Activated CD4-positive, alpha-beta T cell treated with anti-CD3 and anti-CD28 coated beads, Interleukin-2, amount 10 ng/mL, durations not matched to agents 24 days and 14 days (primary cell): Measurements from ENCODE around the gene IFITM1. TPM values are rescaled to one million over a fixed set of nuclear protein-coding genes. Genes with fewer than 3 reads are reported as not detected.
A peak's percentile ranks its signal among the peaks of the same experiment; 100 is the strongest.
"Not testable (repeated sequence)": the region's sequence is repeated elsewhere in the genome, so short reads cannot be mapped to it uniquely, and the experiment has no call there.

ENCODE experiments used
- DNase-seq: peaks from one replicate; pipeline ENCODE4 v3.0.0; 2022
- H3K27ac Mint-ChIP-seq: one replicate; pipeline ENCODE4 v1.8.0; 2022; ENCODE audit warnings: mild to moderate bottlenecking, mixed read lengths
- H3K27me3 Mint-ChIP-seq: one replicate; pipeline ENCODE4 v1.8.0; 2022; ENCODE audit warnings: mixed read lengths
- H3K36me3 Mint-ChIP-seq: one replicate; pipeline ENCODE4 v1.8.0; 2022; ENCODE audit warnings: low read depth, mild to moderate bottlenecking, mixed read lengths
- H3K4me1 Mint-ChIP-seq: one replicate; pipeline ENCODE4 v1.8.0; 2021; ENCODE audit warnings: mixed read lengths
- H3K4me3 Mint-ChIP-seq: one replicate; pipeline ENCODE4 v1.8.0; 2022; ENCODE audit warnings: mild to moderate bottlenecking, moderate library complexity, mixed read lengths
- H3K9me3 Mint-ChIP-seq: one replicate; pipeline ENCODE4 v1.8.0; 2021; ENCODE audit warnings: mixed read lengths
- intact Hi-C: fragments of 100-400 bp; cut with micrococcal nuclease; formaldehyde crosslinking; loops from one replicate; pipeline ENCODE4 v1.15.1; 2023
- total RNA-seq: library from RNA; stranded (reverse); gene quantifications from 2 replicates; pipeline ENCODE4 v1.2.3, GENCODE V29; 2022

IFITM1 gene
- total RNA-seq, 1 donor from 2014 or later = 241 TPM

GRCh38 chr11:356610-357009, 42.8 kb downstream of the IFITM1 start:
- no peak overlapping the region for H3K27ac Mint-ChIP-seq
- peaks cover 5% of the 10 kb centered on the region for H3K27me3 Mint-ChIP-seq
- intact Hi-C loops = loop anchor here (5.0 kb wide), 2 partner anchors 89 to 149 kb away; partner anchors contain the start of genes BET1L and RIC8A
- no peak for DNase-seq
- H3K9me3 Mint-ChIP-seq = no peaks in the 10 kb centered on the region
- peaks cover 22% of the 10 kb centered on the region for H3K4me1 Mint-ChIP-seq
- no peak overlapping the region for H3K4me3 Mint-ChIP-seq
- H3K36me3 Mint-ChIP-seq = no peaks in the 10 kb centered on the region

GRCh38 chr11:357582-357981, 43.7 kb downstream of the IFITM1 start:
- Mint-ChIP-seq H3K36me3 (no peaks in the 10 kb centered on the region), H3K4me3 (no peak overlapping the region), H3K27ac (no peak overlapping the region), H3K4me1 (peaks cover 20% of the 10 kb centered on the region), H3K27me3 (peaks cover 5% of the 10 kb centered on the region), H3K9me3 (no peaks in the 10 kb centered on the region)
- intact Hi-C loops = loop anchor here (5.0 kb wide), 2 partner anchors 90 to 150 kb away; partner anchors contain the start of genes BET1L and RIC8A
- no peak for DNase-seq

GRCh38 chr11:358129-358800, 44.4 kb downstream of the IFITM1 start:
- no peaks in the 10 kb centered on the region for H3K36me3 Mint-ChIP-seq
- H3K27ac Mint-ChIP-seq = no peak overlapping the region
- H3K4me3 Mint-ChIP-seq = no peak overlapping the region
- intact Hi-C loops = loop anchor here (5.0 kb wide), 2 partner anchors 91 to 151 kb away; partner anchors contain the start of genes BET1L and RIC8A
- H3K27me3 Mint-ChIP-seq = peaks cover 5% of the 10 kb centered on the region
- peaks cover 14% of the 10 kb centered on the region for H3K4me1 Mint-ChIP-seq
- no peaks in the 10 kb centered on the region for H3K9me3 Mint-ChIP-seq
- no peak for DNase-seq

GRCh38 chr11:359181-359714, 45.4 kb downstream of the IFITM1 start:
- H3K9me3 Mint-ChIP-seq = no peaks in the 10 kb centered on the region
- intact Hi-C loops = loop anchor here (5.0 kb wide), 2 partner anchors 92 to 152 kb away; partner anchors contain the start of genes BET1L and RIC8A
- no peak overlapping the region for H3K27ac Mint-ChIP-seq
- H3K27me3 Mint-ChIP-seq = peaks cover 5% of the 10 kb centered on the region
- H3K4me1 Mint-ChIP-seq = peaks cover 7% of the 10 kb centered on the region
- no peaks in the 10 kb centered on the region for H3K36me3 Mint-ChIP-seq
- no peak overlapping the region for H3K4me3 Mint-ChIP-seq
- no peak for DNase-seq

- intact Hi-C loops = no loop called here
- peaks cover 8% of the 10 kb centered on the region for H3K27me3 Mint-ChIP-seq
- no peak for DNase-seq
- H3K4me1 Mint-ChIP-seq = peaks cover 2% of the 10 kb centered on the region
- H3K36me3 Mint-ChIP-seq = no peaks in the 10 kb centered on the region
- no peaks in the 10 kb centered on the region for H3K9me3 Mint-ChIP-seq
- H3K27ac Mint-ChIP-seq = no peak overlapping the region
- no peak overlapping the region for H3K4me3 Mint-ChIP-seq
These were observed 46.8 kb downstream of the IFITM1 start for GRCh38 chr11:360326-361280.

GRCh38 chr11:362642-363442, 49.0 kb downstream of the IFITM1 start:
- H3K4me3 Mint-ChIP-seq = no peak overlapping the region
- H3K36me3 Mint-ChIP-seq = no peaks in the 10 kb centered on the region
- no peak overlapping the region for H3K27ac Mint-ChIP-seq
- no peaks in the 10 kb centered on the region for H3K9me3 Mint-ChIP-seq
- H3K27me3 Mint-ChIP-seq = peaks cover 26% of the 10 kb centered on the region
- intact Hi-C loops = loop anchor here (1.0 kb wide), 1 partner anchor 113 kb away; no protein-coding TSS in a partner anchor
- no peak for DNase-seq
- H3K4me1 Mint-ChIP-seq = peaks cover 3% of the 10 kb centered on the region

GRCh38 chr11:363443-363805, 49.6 kb downstream of the IFITM1 start:
- intact Hi-C loops, H3K4me1 Mint-ChIP-seq, H3K27ac Mint-ChIP-seq, DNase-seq, H3K4me3 Mint-ChIP-seq, H3K36me3 Mint-ChIP-seq, H3K9me3 Mint-ChIP-seq: not testable (repeated sequence)
- peaks cover 32% of the 10 kb centered on the region for H3K27me3 Mint-ChIP-seq

- Mint-ChIP-seq H3K4me1 (peaks cover 8% of the 10 kb centered on the region), H3K36me3 (peaks cover 1% of the 10 kb centered on the region), H3K27me3 (peaks cover 34% of the 10 kb centered on the region)
These were observed 50.3 kb downstream of the IFITM1 start for GRCh38 chr11:363948-364761.

More at GRCh38 chr11:363948-364761, 50.3 kb downstream of the IFITM1 start:
- no peak overlapping the region for H3K27ac Mint-ChIP-seq
- H3K9me3 Mint-ChIP-seq = no peaks in the 10 kb centered on the region
- peak; percentile 83 for DNase-seq
- H3K4me3 Mint-ChIP-seq = no peak overlapping the region
- intact Hi-C loops = no loop called here

Other genes starting within 250 kb of the IFITM1 start
- not detected in 2 replicates for gene SCGB1C1, start 121.0 kb upstream of the IFITM1 start, total RNA-seq
- 43.6 and 46.9 TPM in 2 replicates for gene BET1L, start 106.6 kb upstream of the IFITM1 start, total RNA-seq
- 118 and 128 TPM in 2 replicates for gene RIC8A, start 106.3 kb upstream of the IFITM1 start, total RNA-seq
- 16.5 and 17.6 TPM in 2 replicates for gene SIRT3, start 77.7 kb upstream of the IFITM1 start, total RNA-seq
- 272 and 275 TPM in 2 replicates for gene PSMD13, start 77.1 kb upstream of the IFITM1 start, total RNA-seq
- gene NLRP6, start 35.6 kb upstream of the IFITM1 start, total RNA-seq = 3.2 and 3.5 TPM in 2 replicates
- 136 and 142 TPM in 2 replicates for gene PGGHG, start 24.9 kb upstream of the IFITM1 start, total RNA-seq
- gene IFITM5, start 14.5 kb upstream of the IFITM1 start, total RNA-seq = not detected in 2 replicates
- 659 and 674 TPM in 2 replicates for gene IFITM2, start 6.2 kb upstream of the IFITM1 start, total RNA-seq
- 5.0 and 6.0 TPM in 2 replicates for gene IFITM3, start 6.8 kb downstream of the IFITM1 start, total RNA-seq
- gene B4GALNT4, start 55.5 kb downstream of the IFITM1 start, total RNA-seq = 3.9 and 4.1 TPM in 2 replicates
- gene PKP3, start 80.2 kb downstream of the IFITM1 start, total RNA-seq = not detected in 2 replicates
- gene SIGIRR, start 101.0 kb downstream of the IFITM1 start, total RNA-seq = 40.7 and 42.7 TPM in 2 replicates
- gene ANO9, start 128.0 kb downstream of the IFITM1 start, total RNA-seq = 35.4 and 36.9 TPM in 2 replicates
- 31.0 and 31.8 TPM in 2 replicates for gene PTDSS2, start 136.2 kb downstream of the IFITM1 start, total RNA-seq
- 130 and 134 TPM in 2 replicates for gene RNH1, start 193.2 kb downstream of the IFITM1 start, total RNA-seq
- gene HRAS, start 221.5 kb downstream of the IFITM1 start, total RNA-seq = 70.8 and 94.4 TPM in 2 replicates
- gene LRRC56, start 223.5 kb downstream of the IFITM1 start, total RNA-seq = 2.1 and 2.3 TPM in 2 replicates
- gene LMNTD2, start 246.7 kb downstream of the IFITM1 start, total RNA-seq = 0.47 and 1.1 TPM in 2 replicates
- gene RASSF7, start 246.9 kb downstream of the IFITM1 start, total RNA-seq = 21.8 and 23.1 TPM in 2 replicates